Liver (tissue), 9 donors: ENCODE results near the gene RGS3. TPM values are rescaled to one million over a fixed set of nuclear protein-coding genes. Genes with fewer than 3 reads are reported as not detected.

Experiments used
- DNase-seq: peaks from one replicate; pipeline ENCODE4 v3.0.0-alpha.2; 2017; ENCODE audit warnings: low spot score
- H3K27ac ChIP-seq, 2 donors: one replicate each; pipeline ENCODE4 v1.7.0; 2013; ENCODE audit warnings: inconsistent platforms in 2 of 2, low read length in 2 of 2, control low read depth in 1 of 2, low read depth in 1 of 2, mild to moderate bottlenecking in 1 of 2
- H3K27me3 ChIP-seq, 4 donors: one replicate each; pipeline versions ENCODE4 v1.6.1 to v1.7.0; 2013; ENCODE audit warnings: low read length in 3 of 4, inconsistent platforms in 1 of 4, mild to moderate bottlenecking in 1 of 4, moderate library complexity in 1 of 4; ENCODE audit not compliant: control insufficient read depth in 4 of 4, insufficient read depth in 4 of 4
- H3K36me3 ChIP-seq, 4 donors: one replicate each; pipeline versions ENCODE4 v1.6.1 to v1.7.0; 2013; ENCODE audit warnings: low read length in 3 of 4, mild to moderate bottlenecking in 3 of 4, low read depth in 1 of 4, moderate library complexity in 1 of 4; ENCODE audit not compliant: control insufficient read depth in 4 of 4, insufficient read depth in 3 of 4
- H3K4me1 ChIP-seq, 4 donors: one replicate each; pipeline versions ENCODE4 v1.6.1 to v1.7.0; 2013; ENCODE audit warnings: low read length in 3 of 4, mild to moderate bottlenecking in 3 of 4, moderate library complexity in 1 of 4; ENCODE audit not compliant: control insufficient read depth in 4 of 4, insufficient read depth in 4 of 4
- H3K4me3 ChIP-seq, 3 donors: one replicate each; pipeline versions ENCODE4 v1.6.1 to v1.7.0; 2013; ENCODE audit warnings: low read length in 3 of 3, control low read depth in 1 of 3, low read depth in 1 of 3, mild to moderate bottlenecking in 1 of 3
- H3K9ac ChIP-seq, 2 donors: one replicate each; pipeline ENCODE4 v1.7.0; 2013; ENCODE audit warnings: low read length in 2 of 2, mild to moderate bottlenecking in 2 of 2, moderate library complexity in 2 of 2, control low read depth in 1 of 2, low read depth in 1 of 2
- H3K9me3 ChIP-seq, 4 donors: one replicate each; pipeline versions ENCODE4 v1.6.1 to v1.7.0; 2013; ENCODE audit warnings: low read length in 3 of 4; ENCODE audit not compliant: control insufficient read depth in 4 of 4
- EGR1 ChIP-seq, 2 donors: IDR thresholded peaks; 2 replicates each; pipeline ENCODE4 v1.6.1; 2016 to 2018; ENCODE audit warnings: antibody characterized with exemption in 2 of 2, low read depth in 2 of 2
- FOXA1 ChIP-seq: IDR thresholded peaks from 2 replicates; pipeline ENCODE4 v1.6.1; 2016; ENCODE audit warnings: antibody characterized with exemption
- FOXA2 ChIP-seq: IDR thresholded peaks from 2 replicates; pipeline ENCODE4 v1.6.1; 2016; ENCODE audit warnings: antibody characterized with exemption
- GABPA ChIP-seq, 2 donors: IDR thresholded peaks in 1 of 2; conservative IDR thresholded peaks in 1 of 2; 2 replicates each; pipeline ENCODE4 v1.6.1; 2016; ENCODE audit warnings: antibody characterized with exemption in 2 of 2, mild to moderate bottlenecking in 1 of 2, moderate library complexity in 1 of 2
- HNF4A ChIP-seq, 2 donors: conservative IDR thresholded peaks; 2 replicates each; pipeline ENCODE4 v1.6.1; 2016; ENCODE audit warnings: antibody characterized with exemption in 2 of 2, mild to moderate bottlenecking in 2 of 2
- HNF4G ChIP-seq: IDR thresholded peaks from 2 replicates; pipeline ENCODE4 v1.6.1; 2016; ENCODE audit warnings: antibody characterized with exemption
- JUND ChIP-seq, 2 donors: IDR thresholded peaks; 2 replicates each; pipeline ENCODE4 v1.6.1; 2016; ENCODE audit warnings: antibody characterized with exemption in 2 of 2
- NR2F2 ChIP-seq: IDR thresholded peaks from 2 replicates; pipeline ENCODE4 v1.6.1; 2016; ENCODE audit warnings: antibody characterized with exemption
- RAD21 ChIP-seq, 2 donors: IDR thresholded peaks; 2 replicates each; pipeline ENCODE4 v1.6.1; 2016; ENCODE audit warnings: antibody characterized with exemption in 2 of 2, mild to moderate bottlenecking in 2 of 2
- RXRA ChIP-seq, 2 donors: IDR thresholded peaks; 2 replicates each; pipeline ENCODE4 v1.6.1; 2017 to 2018; ENCODE audit warnings: antibody characterized with exemption in 2 of 2, mild to moderate bottlenecking in 1 of 2
- SP1 ChIP-seq: IDR thresholded peaks from 2 replicates; pipeline ENCODE4 v1.6.1; 2018; ENCODE audit warnings: antibody characterized with exemption, mild to moderate bottlenecking
- TAF1 ChIP-seq: conservative IDR thresholded peaks from 2 replicates; pipeline ENCODE4 v1.6.1; 2016; ENCODE audit warnings: antibody characterized with exemption, mild to moderate bottlenecking
- YY1 ChIP-seq: IDR thresholded peaks from 2 replicates; pipeline ENCODE4 v1.6.1; 2016; ENCODE audit warnings: antibody characterized with exemption, mild to moderate bottlenecking
- WGBS: extraction: QIAGEN DNeasy Blood & Tissue Kit; methylation state at CpG from one replicate; pipeline ENCODE4 v1.1.7; 2013; 5-methylcytosine and 5-hydroxymethylcytosine counted together
- polyA plus RNA-seq, 2 donors: library from polyadenylated mRNA; stranded (reverse) in 1 of 2; unstranded in 1 of 2; fragments of 200-250 nt in 1 of 2; fragments of >200 nt in 1 of 2; fragmentation: Nextera tagmentation in 1 of 2; extraction: Ambion mirVana in 1 of 2; gene quantifications; one replicate each; pipeline versions ENCODE4 v1.2.1 to v1.2.3, GENCODE V29; 2013 to 2015
- total RNA-seq, 2 donors: library from RNA; depleted of rRNA; stranded (reverse); fragments of >200 nt; gene quantifications; one replicate each; pipeline ENCODE4 v1.2.3, GENCODE V29; 2014
- TF ChIP-seq, protein P1 (sequence below): IDR thresholded peaks from 2 replicates; pipeline ENCODE4 v1.6.1; 2016; ENCODE audit warnings: antibody characterized with exemption
- TF ChIP-seq, protein P2 (sequence below): IDR thresholded peaks from 2 replicates; pipeline ENCODE4 v1.6.1; 2016; ENCODE audit warnings: antibody characterized with exemption
- TF ChIP-seq, protein P3 (sequence below): fragments of 150-350 bp; IDR thresholded peaks from 2 replicates; pipeline ENCODE4 v1.5.1; 2017; ENCODE audit warnings: improper control_type of control experiment, low read depth, low read length; ENCODE audit not compliant: missing input control
- TF ChIP-seq, protein P4 (sequence below): IDR thresholded peaks from 2 replicates; pipeline ENCODE4 v1.6.1; 2016; ENCODE audit warnings: antibody characterized with exemption
- donor health status: healthy.
- donor health status: healthy.
- donor health status: healthy.
- donor health status: healthy.
- donor health status: healthy.

Gene RGS3
- total and polyA plus RNA-seq, 4 donors, result 13.0 to 65.0 (median 28.3) TPM

DNA sequence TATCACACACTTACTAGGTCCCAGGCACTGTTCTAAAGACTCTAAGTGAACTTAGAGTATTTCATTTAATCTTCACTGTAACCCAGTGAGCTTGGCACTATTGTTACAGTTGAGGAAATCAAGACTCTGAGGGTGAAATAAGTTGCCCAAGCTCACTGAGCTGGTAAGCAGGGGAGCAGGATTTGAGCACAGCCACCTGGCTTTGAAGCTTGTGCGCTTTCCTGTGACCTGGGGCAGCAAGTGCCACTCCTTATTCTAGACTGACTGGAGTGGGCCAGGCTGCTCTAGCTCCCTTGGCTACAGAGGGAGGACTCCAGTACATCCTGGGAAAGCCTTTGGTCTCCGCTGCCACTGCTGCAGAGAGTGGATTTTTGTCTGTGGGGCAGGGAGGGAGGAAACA, 50.0 kb downstream of the RGS3 start:
- 92% methylated on average over 2 of the region's 2 CpGs for WGBS
- Histone ChIP-seq H3K36me3 (peaks cover 0 to 2% (median under 1%) of the 10 kb centered on the region in 4 donors), H3K27ac (no peak overlapping the region), H3K27me3 (no peaks in the 10 kb centered on the region), H3K9ac (no peak overlapping the region), H3K9me3 (no peaks in the 10 kb centered on the region), H3K4me3 (no peak overlapping the region), H3K4me1 (peaks cover 5 to 20% (median 14%) of the 10 kb centered on the region in 4 donors)
- no peak for TF ChIP-seq RAD21 (IDR thresholded peaks at IDR 0.05)
- TF ChIP-seq YY1, result no peak
- TF ChIP-seq, protein P1, sequence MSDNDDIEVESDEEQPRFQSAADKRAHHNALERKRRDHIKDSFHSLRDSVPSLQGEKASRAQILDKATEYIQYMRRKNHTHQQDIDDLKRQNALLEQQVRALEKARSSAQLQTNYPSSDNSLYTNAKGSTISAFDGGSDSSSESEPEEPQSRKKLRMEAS, result no peak
- no peak for TF ChIP-seq HNF4G
- TF ChIP-seq, protein P2, sequence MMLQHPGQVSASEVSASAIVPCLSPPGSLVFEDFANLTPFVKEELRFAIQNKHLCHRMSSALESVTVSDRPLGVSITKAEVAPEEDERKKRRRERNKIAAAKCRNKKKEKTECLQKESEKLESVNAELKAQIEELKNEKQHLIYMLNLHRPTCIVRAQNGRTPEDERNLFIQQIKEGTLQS, result no peak
- TF ChIP-seq RXRA (IDR thresholded peaks at IDR 0.05), result no peak
- no peak for TF ChIP-seq TAF1
- TF ChIP-seq JUND (IDR thresholded peaks at IDR 0.05), result no peak
- no peak for TF ChIP-seq SP1
- TF ChIP-seq NR2F2, result no peak
- TF ChIP-seq FOXA2, result no peak
- no peak for DNase-seq

DNA sequence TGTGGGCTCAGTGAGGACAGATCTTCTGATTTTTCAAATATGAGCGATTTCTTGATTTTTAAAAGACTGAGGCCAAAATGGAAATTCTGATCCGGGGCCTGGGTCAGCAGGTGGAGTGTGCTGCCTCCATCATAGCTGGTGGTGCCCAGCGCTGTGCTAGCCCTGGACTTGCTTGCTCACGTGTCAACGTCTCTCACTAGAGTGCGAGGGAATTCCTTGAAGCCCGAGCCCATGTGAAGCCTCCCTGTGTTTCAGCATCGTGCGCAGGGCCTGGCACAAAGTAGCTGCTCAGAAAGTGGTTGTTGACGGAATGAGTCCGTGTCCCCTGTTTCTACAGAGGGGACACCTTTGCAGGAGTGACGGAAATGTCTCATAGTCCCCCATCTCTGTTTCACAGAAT, 50.5 kb downstream of the RGS3 start:
- no peaks in the 10 kb centered on the region for H3K9me3 ChIP-seq
- 97% methylated on average over 12 of the region's 12 CpGs for WGBS
- no peak overlapping the region for H3K4me3 ChIP-seq
- TF ChIP-seq, protein P3, sequence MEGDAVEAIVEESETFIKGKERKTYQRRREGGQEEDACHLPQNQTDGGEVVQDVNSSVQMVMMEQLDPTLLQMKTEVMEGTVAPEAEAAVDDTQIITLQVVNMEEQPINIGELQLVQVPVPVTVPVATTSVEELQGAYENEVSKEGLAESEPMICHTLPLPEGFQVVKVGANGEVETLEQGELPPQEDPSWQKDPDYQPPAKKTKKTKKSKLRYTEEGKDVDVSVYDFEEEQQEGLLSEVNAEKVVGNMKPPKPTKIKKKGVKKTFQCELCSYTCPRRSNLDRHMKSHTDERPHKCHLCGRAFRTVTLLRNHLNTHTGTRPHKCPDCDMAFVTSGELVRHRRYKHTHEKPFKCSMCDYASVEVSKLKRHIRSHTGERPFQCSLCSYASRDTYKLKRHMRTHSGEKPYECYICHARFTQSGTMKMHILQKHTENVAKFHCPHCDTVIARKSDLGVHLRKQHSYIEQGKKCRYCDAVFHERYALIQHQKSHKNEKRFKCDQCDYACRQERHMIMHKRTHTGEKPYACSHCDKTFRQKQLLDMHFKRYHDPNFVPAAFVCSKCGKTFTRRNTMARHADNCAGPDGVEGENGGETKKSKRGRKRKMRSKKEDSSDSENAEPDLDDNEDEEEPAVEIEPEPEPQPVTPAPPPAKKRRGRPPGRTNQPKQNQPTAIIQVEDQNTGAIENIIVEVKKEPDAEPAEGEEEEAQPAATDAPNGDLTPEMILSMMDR, result no peak
- TF ChIP-seq RXRA (IDR thresholded peaks at IDR 0.05), result no peak
- no peak for TF ChIP-seq FOXA2
- no peak for TF ChIP-seq RAD21 (IDR thresholded peaks at IDR 0.05)
- TF ChIP-seq NR2F2, result no peak
- no peak for TF ChIP-seq GABPA (IDR thresholded peaks at IDR 0.05 in 1 of 2, conservative IDR thresholded peaks at IDR 0.05 in 1 of 2)
- TF ChIP-seq SP1, result no peak
- TF ChIP-seq, protein P1, result no peak
- TF ChIP-seq, protein P2, result no peak
- TF ChIP-seq JUND (IDR thresholded peaks at IDR 0.05), result no peak
- TF ChIP-seq FOXA1, result no peak
- no peak for TF ChIP-seq HNF4G
- no peak for TF ChIP-seq TAF1
- no peak for TF ChIP-seq HNF4A (conservative IDR thresholded peaks at IDR 0.05)
- TF ChIP-seq EGR1 (IDR thresholded peaks at IDR 0.05; ENCODE audit: low read depth in 2 of 2), result no peak
- no peak for TF ChIP-seq YY1
- TF ChIP-seq, protein P4, sequence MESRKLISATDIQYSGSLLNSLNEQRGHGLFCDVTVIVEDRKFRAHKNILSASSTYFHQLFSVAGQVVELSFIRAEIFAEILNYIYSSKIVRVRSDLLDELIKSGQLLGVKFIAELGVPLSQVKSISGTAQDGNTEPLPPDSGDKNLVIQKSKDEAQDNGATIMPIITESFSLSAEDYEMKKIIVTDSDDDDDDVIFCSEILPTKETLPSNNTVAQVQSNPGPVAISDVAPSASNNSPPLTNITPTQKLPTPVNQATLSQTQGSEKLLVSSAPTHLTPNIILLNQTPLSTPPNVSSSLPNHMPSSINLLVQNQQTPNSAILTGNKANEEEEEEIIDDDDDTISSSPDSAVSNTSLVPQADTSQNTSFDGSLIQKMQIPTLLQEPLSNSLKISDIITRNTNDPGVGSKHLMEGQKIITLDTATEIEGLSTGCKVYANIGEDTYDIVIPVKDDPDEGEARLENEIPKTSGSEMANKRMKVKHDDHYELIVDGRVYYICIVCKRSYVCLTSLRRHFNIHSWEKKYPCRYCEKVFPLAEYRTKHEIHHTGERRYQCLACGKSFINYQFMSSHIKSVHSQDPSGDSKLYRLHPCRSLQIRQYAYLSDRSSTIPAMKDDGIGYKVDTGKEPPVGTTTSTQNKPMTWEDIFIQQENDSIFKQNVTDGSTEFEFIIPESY, result no peak
- no peaks in the 10 kb centered on the region for H3K27me3 ChIP-seq
- peaks cover 5 to 17% (median 12%) of the 10 kb centered on the region in 4 donors for H3K4me1 ChIP-seq
- peaks cover 0 to 2% (median under 1%) of the 10 kb centered on the region in 4 donors for H3K36me3 ChIP-seq
- no peak overlapping the region for H3K9ac ChIP-seq
- no peak for DNase-seq
- H3K27ac ChIP-seq, result no peak overlapping the region
